HG02884 (cell line): ENCODE results near the gene KDM4C.
"Not testable (repeated sequence)": the region's sequence is repeated elsewhere in the genome, so short reads cannot be mapped to it uniquely, and the experiment has no call there.

Experiments
- ATAC-seq: cut with Tn5 transposase; IDR thresholded peaks from one replicate; pipeline ENCODE4 v1.9.1; 2021; ENCODE audit warnings: mild to moderate bottlenecking, moderate library complexity; ENCODE audit not compliant: unreplicated experiment

Gene KDM4C

GRCh38 chr9:6802926-6803325 lies 45.2 kb downstream of the KDM4C start:
- ATAC-seq: no peak

- ATAC-seq: no peak
Observed at GRCh38 chr9:6805532-6805931, 47.8 kb downstream of the KDM4C start.

GRCh38 chr9:6806318-6806717 lies 48.5 kb downstream of the KDM4C start:
- ATAC-seq: not testable (repeated sequence)

- not testable (repeated sequence) for ATAC-seq
Observed at GRCh38 chr9:6807669-6808068, 49.9 kb downstream of the KDM4C start.

GRCh38 chr9:6811436-6811835 lies 53.7 kb downstream of the KDM4C start:
- no peak for ATAC-seq

- no peak for ATAC-seq
Observed at GRCh38 chr9:6816581-6816980, 58.8 kb downstream of the KDM4C start.

GRCh38 chr9:6818292-6818922 lies 60.6 kb downstream of the KDM4C start:
- ATAC-seq: no peak

GRCh38 chr9:6819112-6819511 lies 61.3 kb downstream of the KDM4C start:
- no peak for ATAC-seq

GRCh38 chr9:6819529-6819928 lies 61.8 kb downstream of the KDM4C start:
- no peak for ATAC-seq

GRCh38 chr9:6822696-6823095 lies 64.9 kb downstream of the KDM4C start:
- no peak for ATAC-seq

- ATAC-seq: peak; percentile 63
Observed at GRCh38 chr9:6827439-6828145, 69.8 kb downstream of the KDM4C start.

GRCh38 chr9:6829027-6829426 lies 71.3 kb downstream of the KDM4C start:
- no peak for ATAC-seq

GRCh38 chr9:6829536-6829935 lies 71.8 kb downstream of the KDM4C start:
- no peak for ATAC-seq

- ATAC-seq: no peak
Observed at GRCh38 chr9:6833518-6834192, 75.9 kb downstream of the KDM4C start.

- ATAC-seq: no peak
Observed at GRCh38 chr9:6834306-6834705, 76.5 kb downstream of the KDM4C start.

GRCh38 chr9:6838158-6838557 lies 80.4 kb downstream of the KDM4C start:
- no peak for ATAC-seq

- ATAC-seq: no peak
Observed at GRCh38 chr9:6842584-6842947, 84.8 kb downstream of the KDM4C start.

GRCh38 chr9:6843742-6844141 lies 86.0 kb downstream of the KDM4C start:
- ATAC-seq: no peak

- no peak for ATAC-seq
Observed at GRCh38 chr9:6844267-6844666, 86.5 kb downstream of the KDM4C start.

GRCh38 chr9:6845128-6845826 lies 87.5 kb downstream of the KDM4C start:
- ATAC-seq: no peak

GRCh38 chr9:6845880-6846279 lies 88.1 kb downstream of the KDM4C start:
- ATAC-seq: no peak
